Breast epithelium (tissue), 3 donors: ENCODE measurements around the gene SLC16A12.

Experiments used
- POLR2AphosphoS5 ChIP-seq, 3 donors: sonication (generic); formaldehyde crosslinking; IDR thresholded peaks; one replicate each; pipeline ENCODE4 v1.6.1; 2017; ENCODE audit warnings: antibody characterized with exemption in 3 of 3
- TF ChIP-seq, protein P1 (sequence below), 3 donors: fragments of 450-650 bp; IDR thresholded peaks; one replicate each; pipeline ENCODE4 v1.5.1; 2016 to 2017; ENCODE audit warnings: antibody characterized with exemption in 3 of 3, mild to moderate bottlenecking in 3 of 3, moderate library complexity in 3 of 3

DNA sequence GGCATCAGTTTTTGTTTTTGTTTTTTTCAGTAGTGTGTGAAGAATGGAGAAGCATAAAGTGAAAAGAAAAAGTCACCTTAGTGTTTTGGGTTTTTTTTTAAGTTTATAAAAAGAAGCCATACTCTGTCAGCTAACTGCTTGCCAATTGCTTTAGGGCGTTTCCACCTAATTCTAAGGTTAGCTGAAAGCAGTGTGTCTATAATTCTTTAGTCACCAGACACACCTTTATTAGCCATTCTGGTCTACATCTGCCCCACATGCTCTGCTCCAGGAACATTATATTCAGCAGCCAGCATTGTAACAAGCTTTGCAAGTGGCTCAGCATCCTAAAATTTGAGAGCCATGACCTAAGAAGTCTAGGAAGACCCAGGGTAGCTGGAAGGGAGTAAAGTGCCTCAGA lies 14.1 kb upstream of the SLC16A12 start:
- TF ChIP-seq, protein P1, sequence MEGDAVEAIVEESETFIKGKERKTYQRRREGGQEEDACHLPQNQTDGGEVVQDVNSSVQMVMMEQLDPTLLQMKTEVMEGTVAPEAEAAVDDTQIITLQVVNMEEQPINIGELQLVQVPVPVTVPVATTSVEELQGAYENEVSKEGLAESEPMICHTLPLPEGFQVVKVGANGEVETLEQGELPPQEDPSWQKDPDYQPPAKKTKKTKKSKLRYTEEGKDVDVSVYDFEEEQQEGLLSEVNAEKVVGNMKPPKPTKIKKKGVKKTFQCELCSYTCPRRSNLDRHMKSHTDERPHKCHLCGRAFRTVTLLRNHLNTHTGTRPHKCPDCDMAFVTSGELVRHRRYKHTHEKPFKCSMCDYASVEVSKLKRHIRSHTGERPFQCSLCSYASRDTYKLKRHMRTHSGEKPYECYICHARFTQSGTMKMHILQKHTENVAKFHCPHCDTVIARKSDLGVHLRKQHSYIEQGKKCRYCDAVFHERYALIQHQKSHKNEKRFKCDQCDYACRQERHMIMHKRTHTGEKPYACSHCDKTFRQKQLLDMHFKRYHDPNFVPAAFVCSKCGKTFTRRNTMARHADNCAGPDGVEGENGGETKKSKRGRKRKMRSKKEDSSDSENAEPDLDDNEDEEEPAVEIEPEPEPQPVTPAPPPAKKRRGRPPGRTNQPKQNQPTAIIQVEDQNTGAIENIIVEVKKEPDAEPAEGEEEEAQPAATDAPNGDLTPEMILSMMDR (IDR thresholded peaks at IDR 0.05), result no peak
- TF ChIP-seq POLR2AphosphoS5 (IDR thresholded peaks at IDR 0.05), result no peak
